Peyer's patch (tissue), 4 donors: ENCODE measurements around the gene SNRPD3.

ENCODE experiments used
- CTCF ChIP-seq, 6 experiments: fragments of 450-650 bp in 4 of 6; fragments of 200-600 bp in 2 of 6; sonication (generic) in 1 of 6; IDR thresholded peaks; one replicate each; pipeline ENCODE4 v1.5.1; 2017 to 2019; ENCODE audit warnings: antibody characterized with exemption in 6 of 6, mild to moderate bottlenecking in 3 of 6, moderate library complexity in 1 of 6
- POLR2A ChIP-seq, 2 donors: fragments of 450-650 bp; IDR thresholded peaks; one replicate each; pipeline ENCODE4 v1.5.1; 2017; ENCODE audit warnings: antibody characterized with exemption in 2 of 2, mild to moderate bottlenecking in 2 of 2, moderate library complexity in 2 of 2

GRCh38 chr22:24585927-24586546 is 30.2 kb downstream of the SNRPD3 start:
- TF ChIP-seq CTCF (IDR thresholded peaks at IDR 0.05) (no peak), POLR2A (IDR thresholded peaks at IDR 0.05) (no peak)
